ENCODE results near the gene NOM1.

NOM1 gene

DNA sequence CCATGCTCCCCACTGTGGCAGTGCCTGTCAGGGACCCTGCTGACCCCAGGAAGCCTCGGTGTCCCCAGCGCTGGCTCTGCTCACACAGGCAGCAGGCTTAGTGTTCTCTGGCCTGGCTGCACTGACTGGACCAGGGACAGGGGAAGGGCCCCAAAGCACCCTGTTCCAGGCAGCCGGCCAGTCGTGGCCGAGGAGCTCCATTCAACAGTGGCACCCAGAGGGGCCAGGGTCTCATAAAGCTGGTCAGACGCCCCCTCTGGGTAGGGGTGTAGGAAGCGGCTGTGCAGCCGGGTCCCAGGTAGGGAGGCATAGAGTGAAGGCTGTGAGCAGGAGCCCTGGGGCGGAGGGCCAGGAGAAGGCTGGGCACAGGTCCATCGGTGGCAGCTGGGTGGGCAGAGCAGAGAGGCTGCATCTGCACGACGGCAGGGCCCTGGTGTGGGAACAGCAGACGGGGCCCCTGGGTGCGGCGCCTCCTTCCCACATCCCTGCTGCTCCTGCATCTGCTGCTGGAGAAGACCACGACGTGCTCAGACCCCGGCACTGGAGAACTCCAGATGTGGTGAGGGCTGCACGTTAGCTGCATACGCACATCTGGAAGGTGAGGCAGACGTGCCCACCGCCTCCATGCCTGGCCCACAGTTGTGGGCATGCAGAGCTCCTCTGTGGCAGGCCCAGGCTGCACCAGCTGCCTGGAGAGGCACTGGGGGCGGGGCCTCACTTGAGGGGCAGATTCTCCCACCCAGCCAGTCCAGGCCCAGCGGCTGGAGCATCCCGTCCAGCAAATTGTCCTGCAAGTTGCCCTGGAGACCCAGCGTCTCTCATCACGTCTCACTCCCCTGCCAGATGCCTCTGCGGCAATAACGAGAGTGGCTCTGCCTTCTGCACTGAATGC is 35.8 kb downstream of the NOM1 start:
- Mint-ChIP-seq H3K4me3 (no peak overlapping the region), H3K27me3 (peaks cover 6% of the 10 kb centered on the region), H3K9me3 (no peaks in the 10 kb centered on the region), H3K36me3 (ENCODE audit: low read depth) (peaks cover 3% of the 10 kb centered on the region), H3K4me1 (ENCODE audit: low read depth) (no peaks in the 10 kb centered on the region), H3K27ac (no peak overlapping the region)
- no peak for DNase-seq

DNA sequence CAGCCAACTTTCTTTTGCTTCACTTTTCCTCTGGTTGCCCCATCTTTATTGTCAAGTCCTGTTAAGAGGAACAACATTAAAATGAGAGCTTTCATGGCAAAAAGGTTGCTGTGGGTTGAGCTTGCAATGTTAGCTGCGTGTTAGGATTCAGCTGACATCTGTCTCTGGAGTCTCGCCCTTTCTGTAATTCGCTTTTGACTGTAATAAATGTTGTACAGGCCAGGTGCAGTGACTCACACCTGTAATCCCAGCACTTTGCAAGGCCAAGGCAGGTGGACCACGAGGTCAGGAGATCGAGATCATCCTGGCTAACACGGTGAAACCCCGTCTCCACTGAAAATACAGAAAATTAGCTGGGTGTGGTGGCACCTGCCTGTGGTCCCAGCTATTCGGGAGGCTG is 36.9 kb downstream of the NOM1 start:
- Mint-ChIP-seq H3K4me1 (ENCODE audit: low read depth) (no peaks in the 10 kb centered on the region), H3K27me3 (peaks cover 9% of the 10 kb centered on the region), H3K27ac (no peak overlapping the region), H3K4me3 (no peak overlapping the region), H3K36me3 (ENCODE audit: low read depth) (peaks cover 3% of the 10 kb centered on the region), H3K9me3 (no peaks in the 10 kb centered on the region)
- DNase-seq: no peak

GRCh38 chr7:156988343-156989185 is 39.1 kb downstream of the NOM1 start:
- no peak overlapping the region for H3K27ac Mint-ChIP-seq
- H3K36me3 Mint-ChIP-seq (ENCODE audit: low read depth): no peaks in the 10 kb centered on the region
- H3K4me1 Mint-ChIP-seq (ENCODE audit: low read depth): no peaks in the 10 kb centered on the region
- H3K4me3 Mint-ChIP-seq: no peak overlapping the region
- no peak for DNase-seq
- no peaks in the 10 kb centered on the region for H3K9me3 Mint-ChIP-seq
- H3K27me3 Mint-ChIP-seq: peaks cover 25% of the 10 kb centered on the region

DNA sequence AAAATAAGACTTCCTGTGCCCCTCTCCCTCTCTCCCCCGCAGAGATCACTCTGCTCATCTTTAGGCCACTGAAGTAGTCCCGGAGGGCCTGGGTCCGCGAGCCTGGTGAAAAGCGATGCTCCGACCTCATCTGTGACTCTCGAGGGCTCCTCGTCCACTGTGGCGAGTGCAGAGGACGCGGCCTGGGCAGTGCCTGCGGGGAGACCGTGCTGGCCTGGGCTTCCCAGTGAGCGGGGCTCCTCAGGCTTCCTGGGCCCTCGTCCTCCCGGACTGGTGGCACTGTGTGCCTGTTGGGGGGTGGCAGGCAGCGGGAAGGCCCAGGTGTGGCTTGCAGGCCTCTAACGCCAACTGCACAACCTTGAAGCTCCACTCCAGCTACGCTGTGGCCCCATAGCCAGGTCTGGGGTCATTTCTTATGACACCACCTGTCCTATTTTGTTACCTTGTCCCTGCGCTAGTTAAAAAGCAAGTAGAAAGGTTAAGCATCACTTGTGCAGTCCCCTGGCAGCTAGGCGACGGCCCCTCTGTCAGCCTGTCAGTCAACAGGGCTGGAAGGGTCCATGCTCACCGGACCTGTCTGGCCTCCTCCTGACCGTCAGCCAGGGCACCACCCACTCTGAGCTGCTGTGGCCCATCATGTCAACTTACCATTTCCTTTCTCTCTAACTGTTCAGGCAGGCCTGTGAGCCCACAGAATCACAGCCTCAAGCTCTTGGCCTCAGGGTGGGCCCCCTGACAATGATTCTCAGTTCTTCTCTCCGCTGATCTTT is 40.4 kb downstream of the NOM1 start:
- no peaks in the 10 kb centered on the region for H3K4me1 Mint-ChIP-seq (ENCODE audit: low read depth)
- no peaks in the 10 kb centered on the region for H3K36me3 Mint-ChIP-seq (ENCODE audit: low read depth)
- no peaks in the 10 kb centered on the region for H3K9me3 Mint-ChIP-seq
- no peak overlapping the region for H3K4me3 Mint-ChIP-seq
- H3K27ac Mint-ChIP-seq: no peak overlapping the region
- no peak for DNase-seq
- peaks cover 36% of the 10 kb centered on the region for H3K27me3 Mint-ChIP-seq

GRCh38 chr7:156993021-156993924 is 43.8 kb downstream of the NOM1 start:
- Mint-ChIP-seq H3K4me3 (no peak overlapping the region), H3K27me3 (peaks cover 66% of the 10 kb centered on the region), H3K27ac (no peak overlapping the region), H3K9me3 (no peaks in the 10 kb centered on the region), H3K4me1 (ENCODE audit: low read depth) (no peaks in the 10 kb centered on the region), H3K36me3 (ENCODE audit: low read depth) (no peaks in the 10 kb centered on the region)
- no peak for DNase-seq

GRCh38 chr7:156993925-156994235 is 44.4 kb downstream of the NOM1 start:
- no peak for DNase-seq
- H3K27me3 Mint-ChIP-seq: peaks cover 72% of the 10 kb centered on the region
- no peak overlapping the region for H3K27ac Mint-ChIP-seq
- no peaks in the 10 kb centered on the region for H3K4me1 Mint-ChIP-seq (ENCODE audit: low read depth)
- H3K9me3 Mint-ChIP-seq: no peaks in the 10 kb centered on the region
- no peak overlapping the region for H3K4me3 Mint-ChIP-seq
- H3K36me3 Mint-ChIP-seq (ENCODE audit: low read depth): no peaks in the 10 kb centered on the region

DNA sequence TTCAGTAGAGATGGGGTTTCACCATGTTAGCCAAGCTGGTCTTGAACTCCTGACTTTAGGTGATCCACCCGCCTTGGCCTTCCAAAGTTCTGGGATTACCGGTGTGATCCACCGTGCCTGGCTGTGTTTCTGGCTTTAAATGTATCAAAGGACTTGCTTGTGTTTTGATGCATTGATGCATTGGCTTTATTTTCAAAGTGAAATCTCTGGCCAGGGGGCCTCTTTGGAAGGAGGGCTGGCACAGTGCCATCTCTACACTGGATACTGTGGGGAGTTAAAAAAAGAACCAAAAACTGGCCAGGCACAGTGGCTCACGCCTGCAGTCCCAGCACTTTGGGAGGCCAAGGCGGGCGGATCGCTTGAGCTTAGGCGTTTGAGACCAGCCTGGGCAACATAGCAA is 44.9 kb downstream of the NOM1 start:
- Mint-ChIP-seq H3K4me1 (ENCODE audit: low read depth) (peaks cover 3% of the 10 kb centered on the region), H3K27me3 (peaks cover 76% of the 10 kb centered on the region), H3K36me3 (ENCODE audit: low read depth) (no peaks in the 10 kb centered on the region), H3K27ac (no peak overlapping the region), H3K9me3 (no peaks in the 10 kb centered on the region), H3K4me3 (no peak overlapping the region)
- DNase-seq: no peak

DNA sequence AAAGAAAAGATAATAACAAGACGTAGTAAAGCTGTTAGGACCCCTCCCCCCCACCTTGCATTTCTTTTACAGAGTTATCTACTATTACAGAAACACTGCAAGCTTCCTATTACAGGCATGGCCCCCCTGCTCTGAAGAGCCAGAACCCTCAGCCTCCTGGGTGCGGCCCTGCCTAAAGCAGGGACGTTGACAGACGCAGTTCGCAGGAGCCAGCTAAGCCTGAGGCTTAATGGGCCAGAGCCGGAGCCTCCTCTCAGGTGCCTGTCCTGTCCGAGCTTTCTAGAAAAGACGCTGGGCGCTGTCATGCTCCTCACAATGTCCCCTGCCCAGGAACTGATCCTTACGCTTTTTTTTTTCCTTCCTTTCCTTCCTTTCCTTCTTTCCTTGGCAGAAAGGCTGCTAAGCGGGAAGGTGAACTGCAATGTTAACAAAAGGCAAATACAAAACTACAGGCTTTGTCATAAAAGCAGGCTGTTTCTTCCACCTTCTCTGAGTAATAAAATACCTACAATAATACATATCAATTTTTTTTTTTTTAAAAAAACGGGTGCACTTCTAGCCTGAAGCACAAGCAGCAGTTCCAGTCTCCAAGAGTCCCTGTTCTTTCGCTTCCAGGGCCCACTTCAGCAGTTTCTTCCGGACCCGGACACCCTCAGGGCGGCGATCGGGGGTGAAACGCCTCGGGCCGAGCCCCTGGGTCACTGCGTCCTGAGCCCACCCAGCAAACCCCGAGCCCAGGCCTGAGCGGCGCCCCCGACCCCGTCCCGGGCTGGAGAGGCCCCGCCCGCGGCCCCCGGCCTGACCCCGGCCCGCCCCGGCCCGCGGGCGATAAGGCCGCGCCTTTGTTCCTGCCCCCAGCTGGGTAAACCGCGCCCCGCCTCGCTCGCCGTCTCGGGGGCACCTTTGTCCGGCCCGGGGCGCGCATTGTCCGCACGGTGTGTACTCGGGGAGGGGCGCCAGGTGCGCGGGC is 49.8 kb downstream of the NOM1 start:
- H3K27ac Mint-ChIP-seq: no peak overlapping the region
- H3K4me3 Mint-ChIP-seq: no peak overlapping the region
- peaks cover 88% of the 10 kb centered on the region for H3K27me3 Mint-ChIP-seq
- H3K9me3 Mint-ChIP-seq: no peaks in the 10 kb centered on the region
- DNase-seq: no peak
- H3K36me3 Mint-ChIP-seq (ENCODE audit: low read depth): no peaks in the 10 kb centered on the region
- H3K4me1 Mint-ChIP-seq (ENCODE audit: low read depth): peaks cover 24% of the 10 kb centered on the region

DNA sequence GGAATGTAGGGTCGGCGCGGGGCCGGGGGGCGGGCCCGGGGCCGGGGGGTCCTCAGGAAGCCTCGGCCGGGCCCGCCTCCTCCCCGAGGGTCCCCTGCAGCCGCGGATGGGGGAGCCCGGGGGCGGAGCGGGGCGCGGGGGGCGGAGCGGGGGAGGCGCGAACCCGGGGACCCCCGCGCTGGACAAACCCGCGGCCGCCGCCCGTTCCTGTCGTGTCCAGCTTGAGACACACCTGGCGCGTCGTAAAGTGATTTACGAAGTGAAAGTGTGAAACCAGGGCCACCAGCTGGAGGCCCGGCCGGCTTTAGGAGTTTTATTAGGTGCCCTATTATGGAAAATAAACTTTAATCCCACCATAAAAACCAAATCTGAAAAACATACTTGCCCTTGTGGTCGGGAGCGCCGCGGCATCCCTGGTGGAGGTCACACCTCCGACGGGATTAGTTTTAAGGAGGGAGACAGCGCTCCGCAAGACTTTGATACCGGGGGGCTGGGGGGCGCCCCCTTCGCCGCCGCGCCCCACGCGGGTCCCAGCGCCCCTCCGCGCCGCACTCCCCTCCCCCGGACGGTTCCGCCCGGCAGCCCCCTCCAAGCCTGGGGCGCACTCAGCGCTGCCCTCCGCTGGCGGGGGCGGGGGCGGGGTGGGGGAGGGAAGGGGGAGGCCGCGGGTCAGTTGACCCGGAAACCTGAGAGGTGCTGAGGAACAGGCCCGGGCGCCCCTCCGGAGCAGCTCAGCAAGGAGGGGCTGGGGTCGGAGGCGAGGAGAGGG is 50.6 kb downstream of the NOM1 start:
- H3K27ac Mint-ChIP-seq: no peak overlapping the region
- no peaks in the 10 kb centered on the region for H3K36me3 Mint-ChIP-seq (ENCODE audit: low read depth)
- peak overlapping the region; percentile 63 for H3K4me3 Mint-ChIP-seq
- H3K4me1 Mint-ChIP-seq (ENCODE audit: low read depth): peaks cover 33% of the 10 kb centered on the region
- H3K27me3 Mint-ChIP-seq: peaks cover 92% of the 10 kb centered on the region
- DNase-seq: no peak
- H3K9me3 Mint-ChIP-seq: no peaks in the 10 kb centered on the region

DNA sequence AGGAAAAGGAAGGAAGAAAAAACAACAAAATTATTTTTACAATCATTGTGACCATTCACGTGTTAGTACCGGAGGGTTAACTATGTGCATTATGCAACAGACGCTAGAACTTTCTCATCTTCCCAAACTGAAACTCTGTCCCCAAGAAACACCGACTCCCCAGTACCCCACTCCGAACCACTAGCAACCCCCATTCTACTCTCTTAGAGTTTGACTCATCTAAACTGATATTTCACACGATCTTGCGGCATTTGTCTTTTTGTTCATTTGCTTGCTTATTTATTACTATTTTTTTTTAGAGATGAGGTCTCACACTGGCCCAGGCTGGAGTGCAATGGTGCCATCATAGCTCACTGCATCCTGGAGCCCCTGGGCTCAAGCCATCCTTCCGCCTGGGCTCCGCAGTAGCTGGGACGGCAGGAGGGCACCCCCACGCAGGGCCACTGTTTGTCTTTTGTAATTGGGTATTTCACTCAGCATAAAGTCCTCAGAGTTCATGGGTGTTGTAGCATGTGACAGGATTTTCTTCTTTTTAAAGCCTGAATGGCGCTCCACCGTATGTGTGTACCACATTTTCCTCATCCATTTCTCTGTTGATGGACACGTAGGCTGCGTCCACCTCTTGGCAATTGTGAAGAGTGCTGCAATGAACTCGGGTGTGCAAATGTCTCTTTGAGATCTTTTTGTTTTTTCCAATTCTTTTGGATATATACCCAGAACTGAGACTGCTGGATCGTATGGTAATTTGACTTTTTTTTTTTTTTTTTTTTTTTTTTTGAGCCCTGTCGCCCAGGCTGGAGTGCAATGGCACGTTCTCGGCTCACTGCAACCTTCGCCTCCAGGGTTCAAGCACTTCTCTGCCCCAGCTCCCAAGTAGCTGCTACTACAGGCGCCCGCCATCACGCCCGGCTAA is 51.5 kb downstream of the NOM1 start:
- peaks cover 33% of the 10 kb centered on the region for H3K4me1 Mint-ChIP-seq (ENCODE audit: low read depth)
- no peak for DNase-seq
- no peaks in the 10 kb centered on the region for H3K9me3 Mint-ChIP-seq
- peak overlapping the region; percentile 51 for H3K4me3 Mint-ChIP-seq
- no peak overlapping the region for H3K27ac Mint-ChIP-seq
- H3K36me3 Mint-ChIP-seq (ENCODE audit: low read depth): no peaks in the 10 kb centered on the region
- H3K27me3 Mint-ChIP-seq: peaks cover 91% of the 10 kb centered on the region

- H3K4me1 Mint-ChIP-seq (ENCODE audit: low read depth): peaks cover 35% of the 10 kb centered on the region
- H3K27me3 Mint-ChIP-seq: peaks cover 91% of the 10 kb centered on the region
- no peak overlapping the region for H3K27ac Mint-ChIP-seq
- H3K9me3 Mint-ChIP-seq: no peaks in the 10 kb centered on the region
- no peaks in the 10 kb centered on the region for H3K36me3 Mint-ChIP-seq (ENCODE audit: low read depth)
- no peak for DNase-seq
- H3K4me3 Mint-ChIP-seq: peak overlapping the region; percentile 3
Measured at GRCh38 chr7:157001920-157002818, 52.7 kb downstream of the NOM1 start.
